A673 (cell line): ENCODE measurements around the gene MDM4.

Experiments
- CTCF ChIP-seq: fragments of 300-800, 200-600 bp; sonication (generic); conservative IDR thresholded peaks from 2 replicates; pipeline ENCODE4 v1.5.1; 2017; ENCODE audit warnings: low read depth, mild to moderate bottlenecking, antibody characterized with exemption, low read length, moderate library complexity, mixed read lengths
- EZH2 ChIP-seq: fragments of 200-600 bp; sonication (generic); IDR thresholded peaks from 2 replicates; pipeline ENCODE4 v1.6.1; 2017; ENCODE audit warnings: borderline replicate concordance, low read depth, mild to moderate bottlenecking, mixed read lengths, antibody characterized with exemption, low read length; ENCODE audit not compliant: poor library complexity, severe bottlenecking

GRCh38 chr1:204516180-204516879, at the start of gene MDM4:
- TF ChIP-seq CTCF (no peak), EZH2 (no peak)
